ENCODE measurements around the gene DLG5. TPM values are rescaled to one million over a fixed set of nuclear protein-coding genes. Genes with fewer than 3 reads are reported as not detected.

The DLG5 gene
- total and polyA plus RNA-seq, 9 of the 15 experiments (the other 6 are each of a cell fraction or from before 2014, with no cell fraction given), result 1.4 to 26.8 (median 11.2) TPM

DNA sequence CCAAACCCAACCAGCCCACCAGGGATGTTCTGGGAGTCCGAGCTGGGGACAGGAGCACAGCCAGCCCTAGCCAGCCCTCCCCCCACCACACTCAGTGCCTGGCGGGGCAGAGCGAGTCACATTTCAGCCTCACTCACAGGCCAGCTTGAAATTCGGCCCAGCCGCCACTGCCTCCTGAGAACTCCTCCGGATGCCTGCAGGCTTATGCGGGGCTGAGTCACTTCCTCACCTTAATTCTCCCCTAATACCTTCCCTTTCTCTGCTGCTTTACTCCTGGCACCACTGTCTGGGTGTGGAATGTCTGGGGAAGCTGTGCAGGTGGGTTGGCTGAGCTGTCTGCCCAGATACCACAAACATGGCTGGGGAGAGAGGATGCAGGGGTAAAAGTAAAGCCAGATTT lies 22.6 kb upstream of the DLG5 start (continued):
- TF ChIP-seq, protein P1, sequence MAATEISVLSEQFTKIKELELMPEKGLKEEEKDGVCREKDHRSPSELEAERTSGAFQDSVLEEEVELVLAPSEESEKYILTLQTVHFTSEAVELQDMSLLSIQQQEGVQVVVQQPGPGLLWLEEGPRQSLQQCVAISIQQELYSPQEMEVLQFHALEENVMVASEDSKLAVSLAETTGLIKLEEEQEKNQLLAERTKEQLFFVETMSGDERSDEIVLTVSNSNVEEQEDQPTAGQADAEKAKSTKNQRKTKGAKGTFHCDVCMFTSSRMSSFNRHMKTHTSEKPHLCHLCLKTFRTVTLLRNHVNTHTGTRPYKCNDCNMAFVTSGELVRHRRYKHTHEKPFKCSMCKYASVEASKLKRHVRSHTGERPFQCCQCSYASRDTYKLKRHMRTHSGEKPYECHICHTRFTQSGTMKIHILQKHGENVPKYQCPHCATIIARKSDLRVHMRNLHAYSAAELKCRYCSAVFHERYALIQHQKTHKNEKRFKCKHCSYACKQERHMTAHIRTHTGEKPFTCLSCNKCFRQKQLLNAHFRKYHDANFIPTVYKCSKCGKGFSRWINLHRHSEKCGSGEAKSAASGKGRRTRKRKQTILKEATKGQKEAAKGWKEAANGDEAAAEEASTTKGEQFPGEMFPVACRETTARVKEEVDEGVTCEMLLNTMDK (IDR thresholded peaks at IDR 0.05; ENCODE audit: borderline replicate concordance, insufficient read depth, low read depth, low read length, poor library complexity, severe bottlenecking), result no peak
- TF ChIP-seq LCOR (CRISPR knock-in tag; IDR thresholded peaks at IDR 0.05), result no peak
- no peak for TF ChIP-seq ZNF253 (CRISPR knock-in tag; conservative IDR thresholded peaks at IDR 0.05)
- no peak for TF ChIP-seq ZNF311 (CRISPR knock-in tag; IDR thresholded peaks at IDR 0.05)
- no peak for TF ChIP-seq GATAD2B (IDR thresholded peaks at IDR 0.05; ENCODE audit: borderline replicate concordance)
- TF ChIP-seq JUND (IDR thresholded peaks at IDR 0.05; ENCODE audit: borderline replicate concordance, low read depth, low read length), result peak; percentile 43; the same call in 1 of the 2 replicates
- no peak for TF ChIP-seq JUND (tag; IDR thresholded peaks at IDR 0.05; ENCODE audit: borderline replicate concordance, low read depth, low read length)
- no peak for TF ChIP-seq ZFP36 (IDR thresholded peaks at IDR 0.05; ENCODE audit: low read depth, low read length, partially characterized antibody)
- TF ChIP-seq, protein P2, sequence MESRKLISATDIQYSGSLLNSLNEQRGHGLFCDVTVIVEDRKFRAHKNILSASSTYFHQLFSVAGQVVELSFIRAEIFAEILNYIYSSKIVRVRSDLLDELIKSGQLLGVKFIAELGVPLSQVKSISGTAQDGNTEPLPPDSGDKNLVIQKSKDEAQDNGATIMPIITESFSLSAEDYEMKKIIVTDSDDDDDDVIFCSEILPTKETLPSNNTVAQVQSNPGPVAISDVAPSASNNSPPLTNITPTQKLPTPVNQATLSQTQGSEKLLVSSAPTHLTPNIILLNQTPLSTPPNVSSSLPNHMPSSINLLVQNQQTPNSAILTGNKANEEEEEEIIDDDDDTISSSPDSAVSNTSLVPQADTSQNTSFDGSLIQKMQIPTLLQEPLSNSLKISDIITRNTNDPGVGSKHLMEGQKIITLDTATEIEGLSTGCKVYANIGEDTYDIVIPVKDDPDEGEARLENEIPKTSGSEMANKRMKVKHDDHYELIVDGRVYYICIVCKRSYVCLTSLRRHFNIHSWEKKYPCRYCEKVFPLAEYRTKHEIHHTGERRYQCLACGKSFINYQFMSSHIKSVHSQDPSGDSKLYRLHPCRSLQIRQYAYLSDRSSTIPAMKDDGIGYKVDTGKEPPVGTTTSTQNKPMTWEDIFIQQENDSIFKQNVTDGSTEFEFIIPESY (CRISPR knock-in tag; IDR thresholded peaks at IDR 0.05), result peak; percentile 61
- TF ChIP-seq ATF7 (IDR thresholded peaks at IDR 0.05), result no peak
- no peak for TF ChIP-seq ZNF41 (CRISPR knock-in tag; conservative IDR thresholded peaks at IDR 0.05)
- no peak for TF ChIP-seq ZNF444 (CRISPR knock-in tag; IDR thresholded peaks at IDR 0.05)
- TF ChIP-seq MEIS2 (IDR thresholded peaks at IDR 0.05; ENCODE audit: partially characterized antibody), result no peak
- no peak for TF ChIP-seq NELFE (IDR thresholded peaks at IDR 0.05; ENCODE audit: insufficient read depth, insufficient read length)
- TF ChIP-seq, protein P3, sequence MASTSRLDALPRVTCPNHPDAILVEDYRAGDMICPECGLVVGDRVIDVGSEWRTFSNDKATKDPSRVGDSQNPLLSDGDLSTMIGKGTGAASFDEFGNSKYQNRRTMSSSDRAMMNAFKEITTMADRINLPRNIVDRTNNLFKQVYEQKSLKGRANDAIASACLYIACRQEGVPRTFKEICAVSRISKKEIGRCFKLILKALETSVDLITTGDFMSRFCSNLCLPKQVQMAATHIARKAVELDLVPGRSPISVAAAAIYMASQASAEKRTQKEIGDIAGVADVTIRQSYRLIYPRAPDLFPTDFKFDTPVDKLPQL (IDR thresholded peaks at IDR 0.05; ENCODE audit: extremely low read depth, insufficient read length), result no peak
- no peak for TF ChIP-seq NCOA2 (IDR thresholded peaks at IDR 0.05; ENCODE audit: partially characterized antibody in 2 of 2)
- TF ChIP-seq ETV5 (CRISPR knock-in tag; IDR thresholded peaks at IDR 0.05; ENCODE audit: low read depth), result peak; percentile 40; the same call in 1 of the 2 replicates
- TF ChIP-seq FOXP1 (CRISPR knock-in tag; IDR thresholded peaks at IDR 0.05), result no peak
- TF ChIP-seq ZEB2 (IDR thresholded peaks at IDR 0.05), result 0 out of 2 replicates have a peak, but pooled peaks have one; percentile 38
- no peak for TF ChIP-seq TAF7 (tag; IDR thresholded peaks at IDR 0.05)
- no peak for TF ChIP-seq TCFL5 (CRISPR knock-in tag; conservative IDR thresholded peaks at IDR 0.05)
- no peak for TF ChIP-seq FOXM1 (IDR thresholded peaks at IDR 0.05; ENCODE audit: low read depth)
- no peak for TF ChIP-seq FOXM1 (CRISPR knock-in tag; IDR thresholded peaks at IDR 0.05; ENCODE audit: low read depth)
- no peak for TF ChIP-seq ZNF224 (CRISPR knock-in tag; IDR thresholded peaks at IDR 0.05)
- 0 out of 2 replicates have a peak, but pooled peaks have one; percentile 21 for TF ChIP-seq FOSL1 (tag; conservative IDR thresholded peaks at IDR 0.05)
- no peak for TF ChIP-seq RCOR1 (IDR thresholded peaks at IDR 0.05; ENCODE audit: borderline replicate concordance in 1 of 2, low read depth in 2 of 2, low read length in 2 of 2)
